ENCODE measurements around the gene C1R.

Gene C1R

DNA sequence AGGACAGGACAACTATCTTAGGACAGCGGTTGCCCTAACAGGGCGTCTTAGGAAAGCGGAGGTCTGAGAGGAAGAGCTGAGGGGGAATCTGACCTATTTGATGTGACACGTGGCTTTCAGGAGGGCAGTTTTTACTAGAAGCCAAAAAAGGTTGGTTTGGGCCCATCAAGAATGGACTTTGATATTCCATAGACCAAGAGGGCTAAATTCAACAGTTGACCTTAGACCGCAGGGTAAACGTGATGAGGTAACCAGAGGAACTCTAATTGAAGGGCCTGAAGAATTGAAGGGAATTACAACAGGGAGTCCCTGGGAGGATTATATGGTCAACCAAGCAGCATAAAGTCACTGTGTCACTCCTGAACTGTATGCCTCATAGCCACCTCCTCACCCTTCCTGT is 20.2 kb downstream of the C1R start:
- no peak overlapping the region for H3K4me3 ChIP-seq (ENCODE audit: low read depth, low read length)
- DNase-seq (ENCODE audit: low read depth) = no peak
- TF ChIP-seq, protein P1, sequence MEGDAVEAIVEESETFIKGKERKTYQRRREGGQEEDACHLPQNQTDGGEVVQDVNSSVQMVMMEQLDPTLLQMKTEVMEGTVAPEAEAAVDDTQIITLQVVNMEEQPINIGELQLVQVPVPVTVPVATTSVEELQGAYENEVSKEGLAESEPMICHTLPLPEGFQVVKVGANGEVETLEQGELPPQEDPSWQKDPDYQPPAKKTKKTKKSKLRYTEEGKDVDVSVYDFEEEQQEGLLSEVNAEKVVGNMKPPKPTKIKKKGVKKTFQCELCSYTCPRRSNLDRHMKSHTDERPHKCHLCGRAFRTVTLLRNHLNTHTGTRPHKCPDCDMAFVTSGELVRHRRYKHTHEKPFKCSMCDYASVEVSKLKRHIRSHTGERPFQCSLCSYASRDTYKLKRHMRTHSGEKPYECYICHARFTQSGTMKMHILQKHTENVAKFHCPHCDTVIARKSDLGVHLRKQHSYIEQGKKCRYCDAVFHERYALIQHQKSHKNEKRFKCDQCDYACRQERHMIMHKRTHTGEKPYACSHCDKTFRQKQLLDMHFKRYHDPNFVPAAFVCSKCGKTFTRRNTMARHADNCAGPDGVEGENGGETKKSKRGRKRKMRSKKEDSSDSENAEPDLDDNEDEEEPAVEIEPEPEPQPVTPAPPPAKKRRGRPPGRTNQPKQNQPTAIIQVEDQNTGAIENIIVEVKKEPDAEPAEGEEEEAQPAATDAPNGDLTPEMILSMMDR (IDR thresholded peaks at IDR 0.05; ENCODE audit: control insufficient read depth, extremely low read depth, insufficient read depth) = no peak

DNA sequence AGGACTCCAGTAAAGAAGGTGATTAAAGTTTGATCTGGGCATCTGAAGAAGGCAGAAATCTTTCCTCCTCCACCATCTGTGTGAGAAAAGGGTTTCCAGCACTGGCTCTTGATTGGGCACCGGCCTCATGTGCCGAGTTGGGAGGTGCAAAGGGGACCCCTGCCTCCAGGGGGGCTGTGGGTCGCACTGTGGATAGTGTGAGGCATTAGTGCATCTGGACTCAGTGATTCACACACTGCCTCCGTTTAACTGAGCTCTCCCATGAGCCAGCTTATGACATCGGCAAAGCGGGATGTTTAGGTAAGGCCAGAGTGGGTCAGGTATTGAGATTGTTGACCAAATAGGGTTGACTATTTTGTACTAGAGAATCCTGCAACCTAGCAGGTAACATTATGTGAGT is 22.9 kb downstream of the C1R start:
- no peak for DNase-seq (ENCODE audit: low read depth)
- TF ChIP-seq, protein P1 (IDR thresholded peaks at IDR 0.05; ENCODE audit: control insufficient read depth, extremely low read depth, insufficient read depth) = no peak
- H3K4me3 ChIP-seq (ENCODE audit: low read depth, low read length) = no peak overlapping the region

DNA sequence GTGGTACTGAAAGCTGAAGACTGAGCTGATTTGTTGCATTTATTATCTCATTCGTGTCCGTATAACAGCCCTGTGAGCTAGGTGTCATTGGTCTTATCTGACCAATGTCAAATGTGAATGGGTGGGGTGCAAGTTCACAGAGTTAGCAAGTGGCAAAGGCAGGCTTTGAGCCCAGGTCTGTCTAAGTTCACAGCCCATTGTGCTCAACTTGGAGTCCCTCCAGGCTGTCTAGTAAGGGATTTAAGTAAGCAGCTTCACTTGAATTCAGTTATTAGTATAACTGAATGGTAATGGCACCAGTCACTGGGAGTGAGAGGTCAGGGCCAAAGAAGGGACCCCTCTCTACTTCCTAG is 23.3 kb downstream of the C1R start:
- DNase-seq (ENCODE audit: low read depth) = no peak
- H3K4me3 ChIP-seq (ENCODE audit: low read depth, low read length) = no peak overlapping the region
- TF ChIP-seq, protein P1 (IDR thresholded peaks at IDR 0.05; ENCODE audit: control insufficient read depth, extremely low read depth, insufficient read depth) = no peak

DNA sequence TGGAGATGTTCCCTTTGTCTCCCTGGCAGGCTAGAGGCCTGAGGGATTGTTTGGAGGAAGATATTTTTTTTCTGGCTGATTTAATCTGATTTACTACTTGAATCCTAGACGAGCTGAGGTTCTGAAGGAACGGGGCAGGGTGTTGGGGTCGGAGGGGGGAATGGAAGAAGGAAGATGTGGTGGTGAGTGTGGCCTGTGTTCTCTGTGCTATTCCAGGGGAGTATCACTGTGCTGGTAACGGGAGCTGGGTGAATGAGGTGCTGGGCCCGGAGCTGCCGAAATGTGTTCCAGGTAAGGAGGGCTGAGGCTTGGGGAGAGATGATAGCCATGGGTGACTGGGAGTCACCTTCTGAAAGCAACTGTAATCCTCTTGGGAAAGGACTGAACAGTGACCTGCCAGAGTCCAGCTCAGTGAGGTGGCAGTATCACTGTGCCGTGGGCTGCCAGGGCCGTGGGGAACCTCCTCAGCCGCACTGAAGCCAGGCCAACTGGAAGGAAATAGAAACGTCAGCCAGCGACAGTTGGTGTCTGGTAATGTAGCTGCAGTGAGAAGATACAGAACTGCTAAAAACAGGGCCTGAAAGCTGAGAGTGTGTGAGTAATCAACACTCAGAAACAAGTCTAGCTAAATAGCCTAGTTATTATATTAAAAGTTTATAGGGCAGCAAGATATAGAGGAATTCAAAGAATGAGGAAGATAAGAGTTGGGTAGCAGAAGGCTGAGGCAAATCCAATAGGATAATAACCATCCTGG is 23.8 kb downstream of the C1R start:
- TF ChIP-seq, protein P1 (IDR thresholded peaks at IDR 0.05; ENCODE audit: control insufficient read depth, extremely low read depth, insufficient read depth) = no peak
- no peak for DNase-seq (ENCODE audit: low read depth)

DNA sequence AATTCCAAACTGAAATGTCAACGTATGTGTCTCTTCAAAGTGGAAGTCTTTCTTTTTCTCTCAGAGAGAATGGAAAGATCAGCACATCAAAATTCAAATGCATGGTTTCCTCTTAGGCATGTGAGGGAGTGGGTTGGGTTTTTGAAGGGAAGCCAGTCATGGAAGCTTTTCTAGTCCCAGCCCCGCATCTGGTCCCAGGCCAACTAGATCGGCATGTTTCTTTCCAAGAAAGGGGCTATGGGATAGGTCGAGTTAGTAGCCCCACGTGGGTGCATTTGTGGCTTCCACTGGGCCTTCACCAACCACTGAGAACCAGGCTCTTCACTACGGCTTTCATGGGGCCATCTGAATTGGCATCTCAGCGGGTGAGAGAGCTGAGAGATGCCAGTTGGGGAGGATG is 25.1 kb downstream of the C1R start:
- H3K4me3 ChIP-seq (ENCODE audit: low read depth, low read length) = no peak overlapping the region
- no peak for DNase-seq (ENCODE audit: low read depth)
- TF ChIP-seq, protein P1 (IDR thresholded peaks at IDR 0.05; ENCODE audit: control insufficient read depth, extremely low read depth, insufficient read depth) = no peak

More for the DNA sequence above, 23.8 kb downstream of the C1R start:
- H3K4me3 ChIP-seq (ENCODE audit: low read depth, low read length) = no peak overlapping the region

DNA sequence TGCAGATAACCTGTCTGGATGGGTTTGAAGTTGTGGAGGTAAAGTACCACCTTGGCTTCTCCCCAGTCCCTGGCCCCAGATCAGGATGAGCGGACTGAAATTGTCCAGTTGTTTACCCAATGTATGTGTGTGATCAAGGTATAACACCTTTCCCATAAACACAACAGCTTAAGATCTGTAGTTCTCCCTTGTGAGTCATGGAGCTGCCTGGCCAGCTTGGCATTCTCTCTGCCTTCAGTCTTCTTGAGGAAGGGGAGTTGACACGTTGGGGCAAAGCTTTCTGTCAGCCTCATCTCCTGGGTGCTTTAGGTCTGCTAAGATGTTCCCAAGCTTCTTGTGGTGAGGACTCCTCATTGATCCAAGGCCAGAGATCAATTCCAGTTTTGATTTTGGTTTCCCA is 25.6 kb downstream of the C1R start:
- no peak overlapping the region for H3K4me3 ChIP-seq (ENCODE audit: low read depth, low read length)
- TF ChIP-seq, protein P1 (IDR thresholded peaks at IDR 0.05; ENCODE audit: control insufficient read depth, extremely low read depth, insufficient read depth) = no peak
- no peak for DNase-seq (ENCODE audit: low read depth)

DNA sequence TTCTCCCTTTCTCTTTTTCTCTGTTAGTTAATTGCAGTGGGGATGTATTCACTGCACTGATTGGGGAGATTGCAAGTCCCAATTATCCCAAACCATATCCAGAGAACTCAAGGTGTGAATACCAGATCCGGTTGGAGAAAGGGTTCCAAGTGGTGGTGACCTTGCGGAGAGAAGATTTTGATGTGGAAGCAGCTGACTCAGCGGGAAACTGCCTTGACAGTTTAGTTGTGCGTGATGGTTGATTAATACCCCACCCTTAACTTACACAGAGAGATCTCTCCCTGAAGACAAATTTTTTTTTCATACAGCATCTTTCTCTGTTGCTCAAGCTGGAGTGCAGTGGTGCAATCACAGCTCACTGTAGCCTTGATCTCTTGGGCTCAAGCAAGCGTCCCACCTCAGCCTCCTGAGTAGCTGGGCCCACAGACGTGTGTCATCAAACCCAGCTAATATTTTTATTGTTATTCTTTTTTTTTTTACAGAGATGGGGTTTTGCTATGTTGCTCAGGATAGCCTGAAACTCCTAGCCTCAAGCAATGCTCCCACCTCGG is 27.1 kb downstream of the C1R start:
- DNase-seq (ENCODE audit: low read depth) = no peak
- H3K4me3 ChIP-seq (ENCODE audit: low read depth, low read length) = no peak overlapping the region
- TF ChIP-seq, protein P1 (IDR thresholded peaks at IDR 0.05; ENCODE audit: control insufficient read depth, extremely low read depth, insufficient read depth) = no peak

All from LNCaP clone FGC (cell line).